NB4 (cell line): ENCODE data around the gene OR2AE1.
A peak's percentile ranks its signal among the peaks of the same experiment; 100 is the strongest.

Experiments
- DNase-seq: peaks from one replicate; pipeline ENCODE4 v3.0.0; 2010; ENCODE audit warnings: low read depth
- H3K4me3 ChIP-seq: one replicate; pipeline ENCODE4 v1.5.1; 2011; ENCODE audit warnings: mild to moderate bottlenecking, low read depth, low read length, moderate library complexity
- MYC ChIP-seq: IDR thresholded peaks from 2 replicates; pipeline ENCODE4 v1.6.1; 2011; ENCODE audit warnings: low read depth, low read length
- POLR2A ChIP-seq: IDR thresholded peaks from 2 replicates; pipeline ENCODE4 v1.6.1; 2011; ENCODE audit warnings: mild to moderate bottlenecking; ENCODE audit not compliant: insufficient read length; ENCODE audit errors: extremely low read depth
- TF ChIP-seq, protein P1 (sequence below): IDR thresholded peaks from 2 replicates; pipeline ENCODE4 v1.6.1; 2011; ENCODE audit warnings: low read depth, low read length
- TF ChIP-seq, protein P2 (sequence below): IDR thresholded peaks from one replicate; pipeline ENCODE4 v1.5.1; 2012; ENCODE audit warnings: low read depth, low read length

Gene OR2AE1

DNA sequence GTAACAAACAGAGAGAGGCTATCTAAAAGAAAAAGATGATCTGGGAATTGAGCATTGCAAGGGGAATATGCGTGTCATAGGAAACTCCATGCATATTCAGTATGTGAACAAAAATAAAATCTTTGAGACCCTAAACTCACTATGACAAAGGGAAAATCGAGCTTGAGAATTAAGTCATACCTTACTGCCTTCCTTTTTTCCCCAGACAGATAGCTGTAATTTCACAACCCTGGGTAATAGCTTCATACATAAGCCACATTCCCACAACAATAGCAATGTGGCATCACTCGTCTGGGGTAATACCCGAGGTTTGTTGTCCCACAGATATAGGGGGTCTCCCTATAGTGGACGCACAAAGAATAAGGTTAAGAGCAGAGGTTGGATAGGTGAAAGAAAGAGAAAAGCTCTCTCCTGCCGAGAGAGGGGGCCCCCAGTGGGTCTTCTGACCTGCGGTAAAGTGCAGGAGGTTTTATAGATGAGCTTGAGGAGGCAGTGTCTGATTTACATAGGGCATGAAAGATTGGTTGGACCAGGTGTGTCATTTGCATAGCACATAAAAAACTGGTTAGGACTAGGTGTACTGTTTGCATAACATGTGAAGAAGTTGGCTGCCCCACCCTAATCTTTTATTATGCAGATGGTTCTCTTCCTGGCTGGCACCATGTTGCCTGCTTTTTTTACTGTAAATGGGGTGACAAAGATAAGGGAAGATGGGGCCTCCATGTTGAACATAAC is 37.4 kb downstream of the OR2AE1 start:
- no peak overlapping the region for H3K4me3 ChIP-seq
- peak; percentile 11 for DNase-seq
- TF ChIP-seq, protein P1, sequence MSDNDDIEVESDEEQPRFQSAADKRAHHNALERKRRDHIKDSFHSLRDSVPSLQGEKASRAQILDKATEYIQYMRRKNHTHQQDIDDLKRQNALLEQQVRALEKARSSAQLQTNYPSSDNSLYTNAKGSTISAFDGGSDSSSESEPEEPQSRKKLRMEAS: no peak
- TF ChIP-seq MYC (no peak), POLR2A (no peak)
- TF ChIP-seq, protein P2, sequence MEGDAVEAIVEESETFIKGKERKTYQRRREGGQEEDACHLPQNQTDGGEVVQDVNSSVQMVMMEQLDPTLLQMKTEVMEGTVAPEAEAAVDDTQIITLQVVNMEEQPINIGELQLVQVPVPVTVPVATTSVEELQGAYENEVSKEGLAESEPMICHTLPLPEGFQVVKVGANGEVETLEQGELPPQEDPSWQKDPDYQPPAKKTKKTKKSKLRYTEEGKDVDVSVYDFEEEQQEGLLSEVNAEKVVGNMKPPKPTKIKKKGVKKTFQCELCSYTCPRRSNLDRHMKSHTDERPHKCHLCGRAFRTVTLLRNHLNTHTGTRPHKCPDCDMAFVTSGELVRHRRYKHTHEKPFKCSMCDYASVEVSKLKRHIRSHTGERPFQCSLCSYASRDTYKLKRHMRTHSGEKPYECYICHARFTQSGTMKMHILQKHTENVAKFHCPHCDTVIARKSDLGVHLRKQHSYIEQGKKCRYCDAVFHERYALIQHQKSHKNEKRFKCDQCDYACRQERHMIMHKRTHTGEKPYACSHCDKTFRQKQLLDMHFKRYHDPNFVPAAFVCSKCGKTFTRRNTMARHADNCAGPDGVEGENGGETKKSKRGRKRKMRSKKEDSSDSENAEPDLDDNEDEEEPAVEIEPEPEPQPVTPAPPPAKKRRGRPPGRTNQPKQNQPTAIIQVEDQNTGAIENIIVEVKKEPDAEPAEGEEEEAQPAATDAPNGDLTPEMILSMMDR: no peak

DNA sequence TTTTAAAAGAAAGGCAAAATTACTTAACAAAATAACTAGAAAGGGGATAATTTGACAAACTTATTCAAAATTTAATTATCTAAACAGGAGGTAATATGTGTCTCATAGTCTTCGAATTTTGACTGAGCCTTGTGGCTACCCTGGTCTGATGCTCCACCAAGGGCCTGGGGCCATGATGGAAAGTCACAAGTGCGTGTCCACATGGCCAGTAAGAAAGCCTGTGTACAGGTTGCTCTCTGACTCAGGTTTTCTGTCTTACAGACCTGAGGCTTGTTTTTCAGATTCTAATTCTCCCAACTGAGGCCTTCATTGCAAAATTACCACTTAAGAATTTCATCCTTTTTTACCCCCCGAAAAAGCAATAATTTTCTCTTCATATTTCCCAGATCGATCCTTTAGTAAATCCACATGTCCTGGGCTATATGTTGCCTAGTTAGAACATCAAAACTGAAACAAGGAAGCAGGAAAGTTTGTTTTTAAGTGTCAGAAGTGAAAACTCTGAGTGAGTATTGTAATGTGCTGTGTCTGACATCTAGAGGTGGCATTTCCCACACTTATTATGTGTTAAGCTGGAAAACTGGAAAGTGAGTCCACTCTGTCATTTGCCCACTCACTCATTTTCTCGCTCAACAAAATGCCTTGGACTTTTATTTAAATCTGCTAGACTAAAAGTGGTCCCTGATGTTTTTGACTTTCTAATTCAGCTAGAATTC is 39.0 kb downstream of the OR2AE1 start:
- DNase-seq: peak; percentile 32
- no peak overlapping the region for H3K4me3 ChIP-seq
- TF ChIP-seq, protein P1: no peak
- TF ChIP-seq MYC (no peak), POLR2A (no peak)
- TF ChIP-seq, protein P2: no peak

DNA sequence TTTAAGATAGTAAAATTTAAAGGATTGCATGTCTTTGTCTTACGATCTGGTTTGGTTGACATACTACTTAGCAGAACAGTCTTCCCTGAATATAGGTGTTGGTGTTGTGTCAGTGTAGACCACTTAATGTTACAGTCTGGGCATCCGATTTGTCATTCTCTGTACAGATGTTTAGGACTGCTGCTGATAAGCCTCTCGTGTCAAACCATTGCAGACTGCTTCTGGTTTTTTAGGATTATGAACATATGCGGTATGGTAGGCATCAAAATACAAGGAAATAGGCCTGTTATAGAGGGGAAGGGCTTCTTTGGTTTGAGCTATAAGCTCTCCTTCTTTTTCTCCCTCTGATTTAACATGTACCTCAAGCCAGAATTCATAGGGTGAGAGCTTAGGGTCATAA is 41.6 kb downstream of the OR2AE1 start:
- DNase-seq: no peak
- TF ChIP-seq POLR2A (no peak), MYC (no peak)
- TF ChIP-seq, protein P2: no peak
- TF ChIP-seq, protein P1: no peak
- no peak overlapping the region for H3K4me3 ChIP-seq

DNA sequence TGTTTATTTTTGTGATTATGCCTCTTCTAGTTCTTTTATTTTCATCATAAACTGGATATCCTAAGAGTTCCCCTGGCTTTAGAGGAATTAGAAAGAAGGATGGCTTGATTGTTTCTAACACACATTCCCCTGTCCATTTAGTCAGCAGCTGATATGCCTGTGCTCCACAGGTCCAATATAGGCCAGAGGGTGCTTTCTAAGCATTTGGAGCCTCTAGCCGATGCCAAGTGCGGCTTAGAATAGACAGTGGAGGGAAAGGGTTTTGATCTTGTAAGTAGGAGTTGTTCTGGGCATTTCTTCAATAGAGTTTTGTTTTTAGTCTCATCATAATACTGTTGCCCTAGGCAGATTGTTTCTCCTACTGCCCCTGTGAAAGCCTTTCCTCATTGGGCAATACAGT is 42.5 kb downstream of the OR2AE1 start:
- no peak for TF ChIP-seq POLR2A
- no peak for TF ChIP-seq MYC
- TF ChIP-seq, protein P1: no peak
- TF ChIP-seq, protein P2: no peak
- no peak for DNase-seq
- no peak overlapping the region for H3K4me3 ChIP-seq

DNA sequence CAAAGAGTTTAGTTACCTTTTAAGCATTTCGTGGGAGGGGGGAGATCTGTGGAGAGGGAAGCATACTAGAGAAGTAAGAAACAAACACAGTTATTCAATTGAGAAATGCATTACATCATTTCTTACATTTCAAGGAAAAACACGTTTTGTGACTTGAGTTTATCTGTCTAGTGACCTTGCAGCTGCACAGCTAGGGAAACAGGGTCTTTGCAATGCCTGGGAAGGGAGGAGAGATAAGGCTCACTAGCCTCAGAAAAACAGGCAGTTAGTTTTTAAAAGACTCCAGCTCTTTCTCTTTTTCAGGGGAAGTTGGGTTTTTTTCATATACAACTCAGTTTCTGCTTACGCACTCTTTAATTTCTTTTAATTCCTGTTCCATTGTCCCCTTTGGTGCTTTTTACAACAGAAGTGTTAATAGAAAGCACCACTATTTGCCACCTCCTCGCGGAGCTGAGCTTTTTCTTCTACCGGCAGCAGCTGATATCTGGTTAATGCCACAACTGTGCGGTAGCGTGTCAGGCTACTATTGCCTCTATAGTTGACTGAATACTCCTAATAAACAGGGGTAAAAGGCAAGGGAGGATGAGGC is 43.5 kb downstream of the OR2AE1 start:
- TF ChIP-seq, protein P1: no peak
- TF ChIP-seq, protein P2: no peak
- TF ChIP-seq MYC (no peak), POLR2A (no peak)
- no peak overlapping the region for H3K4me3 ChIP-seq
- no peak for DNase-seq
